ES-I3 (cell line): ENCODE data around the gene C2CD4A.

Experiments used
- H3K36me3 ChIP-seq: 2 replicates; pipeline ENCODE4 v1.6.1; 2013; ENCODE audit warnings: mild to moderate bottlenecking, low read length, control low read depth, moderate library complexity; ENCODE audit not compliant: insufficient read depth
- H3K4me1 ChIP-seq: 2 replicates; pipeline ENCODE4 v1.6.1; 2013; ENCODE audit warnings: mild to moderate bottlenecking, control low read depth, low read length; ENCODE audit not compliant: insufficient read depth
- H3K9ac ChIP-seq: 2 replicates; pipeline ENCODE4 v1.6.1; 2013; ENCODE audit warnings: low read depth, mild to moderate bottlenecking, low read length, moderate library complexity
- H3K9me3 ChIP-seq: 2 replicates; pipeline ENCODE4 v1.6.1; 2013; ENCODE audit warnings: mild to moderate bottlenecking, low read length, moderate library complexity; ENCODE audit not compliant: control insufficient read depth, insufficient read depth

The C2CD4A gene

DNA sequence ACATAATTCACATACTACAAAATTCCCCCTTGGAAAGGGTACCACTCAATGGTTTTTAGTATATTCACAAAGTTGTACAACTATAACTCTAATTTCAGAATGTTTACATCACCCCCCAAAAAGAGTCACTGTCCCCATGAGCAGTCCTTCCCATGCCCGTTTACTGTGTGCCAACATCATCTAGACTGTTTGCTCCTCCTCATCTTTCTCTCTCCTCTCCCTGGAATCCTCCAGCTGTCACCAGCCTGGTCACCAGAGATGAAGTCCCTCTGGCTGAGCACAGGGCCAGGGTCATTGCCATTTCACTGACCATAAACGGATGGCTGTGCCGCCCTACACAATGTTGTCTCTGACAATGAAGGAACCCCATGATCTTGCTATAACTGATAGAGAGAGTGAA is 53.1 kb downstream of the C2CD4A start:
- Histone ChIP-seq H3K4me1 (peaks cover 18% of the 10 kb centered on the region), H3K9ac (no peak overlapping the region), H3K36me3 (no peaks in the 10 kb centered on the region)

More for the DNA sequence above, 53.1 kb downstream of the C2CD4A start:
- H3K9me3 ChIP-seq: no peaks in the 10 kb centered on the region
